K562 (cell line): Measurements from ENCODE around the gene MCIDAS. TPM values are rescaled to one million over a fixed set of nuclear protein-coding genes. Genes with fewer than 3 reads are reported as not detected.

Experiments
- ATAC-seq: fragments of 200-7000 bp; cut with Tn5 transposase; 3 replicates; pipeline ENCODE4 v1.9.1; 2020; ENCODE audit warnings: moderate library complexity
- BruUV-seq: library from RNA; stranded (reverse); fragments of 400-500 nt; replicated peaks from 2 replicates; lab custom pipeline; 2021; lab: Mats Ljungman, UMichigan
- CTCF ChIA-PET: fragments of 300-600 bp; formaldehyde crosslinking; extraction: SDS; loops from one replicate; lab custom pipeline; 2021; ENCODE audit warnings: low intra/inter-chr PET ratio; lab: Yijun Ruan, JAX
- POLR2A ChIA-PET: fragments of 300-600, 350-650 bp; sonication (Branson Sonifier 250); formaldehyde crosslinking; extraction: SDS; loops from one replicate; lab custom pipeline; 2021; ENCODE audit warnings: antibody characterized with exemption, inconsistent platforms; lab: Yijun Ruan, JAX
- DNase-seq, 4 experiments: peaks; one replicate each; pipeline versions ENCODE4 v3.0.0 to v3.0.0-alpha.2; 2011 to 2018; ENCODE audit warnings: low spot score in 3 of 4, mixed read lengths in 3 of 4; ENCODE audit errors: extremely low read depth in 1 of 4
- FAIRE-seq: peaks from 2 replicates; lab custom pipeline; 2011; peaks lifted over from hg19 to GRCh38; lab: Jason Lieb, UNC
- H2AFZ ChIP-seq: 2 replicates; pipeline ENCODE4 v1.6.0; 2011; ENCODE audit warnings: low read depth, low read length, control low read depth, inconsistent platforms
- H3K27ac ChIP-seq: fragments of 200-600 bp; 3 replicates; pipeline ENCODE4 v1.8.0; 2011; ENCODE audit warnings: low read depth, mild to moderate bottlenecking, control low read depth, inconsistent platforms, low read length, moderate library complexity, mixed read lengths; ENCODE audit errors: extremely low read depth
- H3K27me3 ChIP-seq, 2 experiments: fragments of 300-600 bp in 1 of 2; 2 replicates in 1 of 2; 3 replicates in 1 of 2; pipeline versions ENCODE4 v1.6.0 to v1.8.0; 2011; ENCODE audit warnings: inconsistent platforms in 2 of 2, low read length in 2 of 2, mild to moderate bottlenecking in 1 of 2, mixed read lengths in 1 of 2, moderate library complexity in 1 of 2; ENCODE audit not compliant: control insufficient read depth in 2 of 2, insufficient read depth in 2 of 2
- H3K36me3 ChIP-seq: fragments of 300-600 bp; 3 replicates; pipeline ENCODE4 v1.8.0; 2011; ENCODE audit warnings: mild to moderate bottlenecking, low read length, inconsistent platforms; ENCODE audit not compliant: control insufficient read depth, insufficient read depth
- H3K4me1 ChIP-seq, 2 experiments: fragments of 200-600 bp in 1 of 2; replicated peaks in 1 of 2; 2 replicates in 1 of 2; 3 replicates in 1 of 2; pipeline versions ENCODE4 v1.5.1 to v1.8.0; 2011; ENCODE audit warnings: inconsistent platforms in 2 of 2, low read length in 2 of 2, mild to moderate bottlenecking in 1 of 2, mixed read lengths in 1 of 2, moderate library complexity in 1 of 2; ENCODE audit not compliant: control insufficient read depth in 2 of 2, insufficient read depth in 2 of 2
- H3K4me2 ChIP-seq: 2 replicates; pipeline ENCODE4 v1.6.1; 2011; ENCODE audit warnings: low read length, control low read depth, inconsistent platforms, mixed read lengths; ENCODE audit not compliant: insufficient read depth
- H3K4me3 ChIP-seq: fragments of 200-600 bp; sonication (generic), shearing (Covaris generic); 2 replicates; pipeline ENCODE4 v1.5.1; 2016; ENCODE audit warnings: control low read depth, inconsistent platforms
- H3K79me2 ChIP-seq: fragments of 200-600 bp; 3 replicates; pipeline ENCODE4 v1.8.0; 2011; ENCODE audit warnings: low read length, inconsistent platforms; ENCODE audit not compliant: control insufficient read depth, insufficient read depth
- H3K9ac ChIP-seq, 2 experiments: 2 replicates each; pipeline versions ENCODE4 v1.6.0 to v1.6.1; 2011; ENCODE audit warnings: low read depth in 2 of 2, low read length in 2 of 2, control low read depth in 1 of 2, inconsistent platforms in 1 of 2, mild to moderate bottlenecking in 1 of 2, mixed read lengths in 1 of 2; ENCODE audit not compliant: insufficient read depth in 1 of 2
- H3K9me1 ChIP-seq: one replicate; pipeline ENCODE4 v1.6.0; 2011; ENCODE audit warnings: inconsistent platforms, mild to moderate bottlenecking, low read length, moderate library complexity; ENCODE audit not compliant: control insufficient read depth, insufficient read depth
- H3K9me3 ChIP-seq: replicated peaks from 2 replicates; pipeline ENCODE4 v1.5.1; 2011; ENCODE audit warnings: low read depth, low read length, inconsistent platforms; ENCODE audit not compliant: control insufficient read depth, insufficient read depth
- H4K20me1 ChIP-seq: replicated peaks from 2 replicates; pipeline ENCODE4 v1.6.1; 2011; ENCODE audit warnings: low read length, inconsistent platforms, mixed read lengths; ENCODE audit not compliant: control insufficient read depth, insufficient read depth
- BACH1 ChIP-seq: fragments of 200-800 bp; sonication (Bioruptor generic); IDR thresholded peaks from 2 replicates; pipeline ENCODE4 v1.6.1; 2016; ENCODE audit warnings: missing genetic modification characterization, missing compliant biosample characterization
- BRCA1 ChIP-seq, 2 experiments: fragments of 450-650 bp in 1 of 2; sonication (generic) in 1 of 2; formaldehyde crosslinking in 1 of 2; IDR thresholded peaks; 2 replicates each; pipeline versions ENCODE4 v1.5.0 to v1.6.1; 2017 to 2020; ENCODE audit warnings: mild to moderate bottlenecking in 1 of 2, missing genetic modification reagents in 1 of 2
- KAT8 ChIP-seq: fragments of 450-650 bp; IDR thresholded peaks from 2 replicates; pipeline ENCODE4 v1.6.1; 2016; ENCODE audit warnings: low read depth, mild to moderate bottlenecking
- NKRF ChIP-seq: fragments of 450-650 bp; IDR thresholded peaks from 2 replicates; pipeline ENCODE4 v1.6.1; 2016; ENCODE audit warnings: borderline replicate concordance
- PHF20 ChIP-seq: fragments of 450-650 bp; IDR thresholded peaks from 2 replicates; pipeline ENCODE4 v1.6.1; 2018; ENCODE audit not compliant: partially characterized antibody
- PHF21A ChIP-seq: fragments of 450-650 bp; IDR thresholded peaks from 2 replicates; pipeline ENCODE4 v1.6.1; 2017; ENCODE audit warnings: low read depth, borderline replicate concordance
- SMARCB1 ChIP-seq: IDR thresholded peaks from 2 replicates; pipeline ENCODE4 v1.6.1; 2011; ENCODE audit warnings: improper control_type of control experiment, low read depth; ENCODE audit not compliant: insufficient read length
- ZSCAN32 ChIP-seq: fragments of 450-650 bp; formaldehyde crosslinking; IDR thresholded peaks from 2 replicates; pipeline ENCODE4 v1.4.0; 2020; ENCODE audit warnings: mild to moderate bottlenecking, moderate library complexity
- WGBS: fragments of 100-300 bp; shearing (Covaris generic); methylation state at CpG from one replicate; pipeline ENCODE4 v1.1.6; 2016; ENCODE audit warnings: low coverage, mixed read lengths; ENCODE audit not compliant: insufficient coverage; ENCODE audit errors: missing lambda C conversion rate; 5-methylcytosine and 5-hydroxymethylcytosine counted together
- in situ Hi-C: fragments of 300-500 bp; cut with MboI; formaldehyde crosslinking; loops from 4 replicates; pipeline ENCODE4 v1.15.0; 2018; ENCODE audit warnings: inconsistent platforms, mixed read lengths
- intact Hi-C: fragments of 100-400 bp; cut with micrococcal nuclease; formaldehyde crosslinking; loops from 2 replicates; pipeline ENCODE4 v1.14.2; 2022
- polyA plus RNA-seq, 8 experiments: library from polyadenylated mRNA; depleted of rRNA in 4 of 8; stranded (reverse) in 5 of 8; unstranded in 3 of 8; fragments of >200 nt; fragmentation: Nextera tagmentation in 2 of 8; fragmentation: Illumina TruSeq in 1 of 8; extraction: Ambion mirVana in 2 of 8; extraction: Trizol in 1 of 8; gene quantifications; 2 replicates each; pipeline versions ENCODE4 v1.2.1 to v1.2.3, GENCODE V29; 2011 to 2014; ENCODE audit warnings: inconsistent platforms in 1 of 8, missing spikeins in 1 of 8
- total RNA-seq, 7 experiments: library from RNA; depleted of rRNA in 6 of 7; stranded (reverse); fragments of >200 nt in 6 of 7; fragmentation: Illumina TruSeq in 2 of 7; extraction: Trizol in 2 of 7; gene quantifications; 2 replicates each; pipeline versions ENCODE4 v1.2.1 to v1.2.3, GENCODE V29; 2011 to 2021; ENCODE audit warnings: low replicate concordance in 1 of 7

MCIDAS gene
- total and polyA plus RNA-seq, 9 of the 15 experiments (the other 6 are each of a cell fraction or from before 2014, with no cell fraction given), result 0.07 to 1.5 (median 0.69) TPM

DNA sequence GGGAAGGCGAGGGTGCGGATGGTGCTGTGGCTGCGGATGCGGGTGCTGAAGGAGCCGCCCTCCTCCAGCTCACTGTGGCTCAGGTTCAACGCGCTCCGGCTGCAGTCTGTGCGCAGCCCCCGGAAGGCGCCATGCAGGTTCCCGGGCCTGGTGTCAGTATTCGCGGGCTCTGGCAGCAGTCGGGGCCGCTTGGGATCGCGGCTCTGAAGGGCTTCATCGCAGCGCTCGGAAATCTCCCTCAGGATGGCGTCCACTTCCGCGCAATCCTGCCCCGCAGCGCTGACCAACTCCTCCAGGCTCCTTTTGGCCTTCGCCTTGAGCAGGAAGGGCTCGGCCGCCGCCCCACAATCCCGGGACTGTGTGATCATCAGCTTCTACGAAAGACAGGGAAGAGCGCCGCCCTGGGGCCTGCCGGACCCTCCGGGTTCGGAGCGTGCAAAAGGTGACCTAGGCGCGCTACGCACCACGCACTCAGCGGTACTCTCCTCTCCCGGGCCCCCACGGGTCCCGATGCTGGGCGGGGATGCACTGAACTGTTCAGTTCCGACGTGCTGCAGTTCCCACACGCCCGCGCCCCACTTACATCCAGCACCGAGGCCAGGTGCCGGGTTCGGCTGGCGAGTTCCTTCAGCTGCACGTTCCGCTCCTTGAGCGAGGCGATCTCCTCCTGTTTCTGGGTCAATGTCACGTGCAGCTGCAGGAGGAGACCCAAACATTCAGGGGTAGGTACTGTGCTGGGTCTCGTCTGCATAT, 6.5 kb downstream of the MCIDAS start:
- POLR2A ChIA-PET, result interaction anchor here (0.6 kb wide), 1 partner anchor 91 kb away, joined by 3 read pairs; no protein-coding TSS in a partner anchor
- Histone ChIP-seq H3K9me1 (no peaks in the 10 kb centered on the region), H4K20me1 (no peaks in the 10 kb centered on the region), H3K27me3 (peaks cover 0 to 14% of the 10 kb centered on the region in 2 experiments; a peak in 2 of 5 replicates), H2AFZ (no peak overlapping the region), H3K4me1 (peaks cover 0 to 13% of the 10 kb centered on the region in 2 experiments; a peak in 2 of 5 replicates), H3K27ac (no peak overlapping the region), H3K4me3 (no peak overlapping the region), H3K36me3 (no peaks in the 10 kb centered on the region), H3K9ac (no peak overlapping the region), H3K9me3 (no peaks in the 10 kb centered on the region), H3K79me2 (no peaks in the 10 kb centered on the region), H3K4me2 (no peak overlapping the region)
- DNase-seq (no peak), FAIRE-seq (no peak), ATAC-seq (no peak)
- no peak for TF ChIP-seq PHF21A
- no peak for TF ChIP-seq PHF20
- TF ChIP-seq ZSCAN32 (CRISPR knock-in tag), result no peak
- no peak for TF ChIP-seq SMARCB1
- TF ChIP-seq BACH1 (tag), result no peak
- TF ChIP-seq BRCA1 (IDR thresholded peaks at IDR 0.05), result no peak
- no peak for TF ChIP-seq BRCA1 (CRISPR knock-in tag; IDR thresholded peaks at IDR 0.05)
- TF ChIP-seq KAT8, result no peak
- no peak for TF ChIP-seq NKRF
- no TSS peak for BruUV-seq
- intact Hi-C loops, result no loop called here
- in situ Hi-C loops, result no loop called here
- 70% methylated on average over 32 of the region's 62 CpGs for WGBS
- CTCF ChIA-PET, result no interaction called here
